GM21529 (cell line): ENCODE measurements around the gene ANKRD53.
"Not testable (repeated sequence)": the region's sequence is repeated elsewhere in the genome, so short reads cannot be mapped to it uniquely, and the experiment has no call there.

Source experiments
- ATAC-seq: cut with Tn5 transposase; IDR thresholded peaks from one replicate; pipeline ENCODE4 v1.9.1; 2021; ENCODE audit not compliant: unreplicated experiment

The ANKRD53 gene

GRCh38 chr2:71005271-71006202, 27.1 kb downstream of the ANKRD53 start:
- no peak for ATAC-seq

- ATAC-seq: no peak
Measured at GRCh38 chr2:71006323-71006722, 27.9 kb downstream of the ANKRD53 start.

DNA sequence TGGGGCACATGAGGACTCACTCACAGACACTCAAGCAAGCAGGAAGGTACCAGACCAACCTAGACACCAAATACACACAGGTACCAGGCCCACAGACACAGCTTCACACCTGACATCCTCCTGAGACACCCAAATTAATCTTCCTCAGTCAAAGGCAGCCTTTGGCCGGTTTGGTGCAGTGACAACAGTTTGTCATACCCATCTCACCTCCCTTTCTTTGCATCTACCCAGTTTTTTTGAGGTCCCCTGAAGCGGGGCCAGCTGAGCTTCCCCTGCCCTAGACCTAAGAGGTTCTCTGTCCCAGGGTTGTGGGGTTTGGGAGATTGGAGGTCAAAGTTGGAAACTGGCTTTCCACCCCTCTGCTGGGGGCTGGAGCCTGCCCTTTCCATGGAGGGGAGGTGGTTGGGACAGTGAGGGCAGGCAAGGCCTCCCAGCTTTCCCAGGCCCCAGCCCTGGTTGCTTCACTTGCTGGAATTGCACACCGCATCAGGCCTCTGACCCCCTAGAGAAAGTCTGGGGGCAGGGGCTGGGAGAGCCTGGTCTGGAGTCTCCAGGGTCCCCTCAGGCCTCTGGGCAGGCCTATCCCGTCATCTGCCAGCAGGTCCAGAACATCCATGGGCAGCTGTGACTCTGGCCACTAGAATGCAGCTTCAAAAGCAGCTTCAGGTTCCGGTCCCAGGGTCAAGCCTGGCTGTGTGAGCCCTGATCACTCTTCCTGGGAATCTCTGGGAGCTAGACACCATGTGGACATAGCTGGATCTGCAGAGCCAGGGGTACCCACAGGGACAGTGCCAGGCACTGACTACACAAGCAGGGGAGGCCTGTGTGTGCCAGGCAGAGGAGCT, 28.7 kb downstream of the ANKRD53 start:
- ATAC-seq: no peak

- no peak for ATAC-seq
Measured at GRCh38 chr2:71008342-71008741, 29.9 kb downstream of the ANKRD53 start.

DNA sequence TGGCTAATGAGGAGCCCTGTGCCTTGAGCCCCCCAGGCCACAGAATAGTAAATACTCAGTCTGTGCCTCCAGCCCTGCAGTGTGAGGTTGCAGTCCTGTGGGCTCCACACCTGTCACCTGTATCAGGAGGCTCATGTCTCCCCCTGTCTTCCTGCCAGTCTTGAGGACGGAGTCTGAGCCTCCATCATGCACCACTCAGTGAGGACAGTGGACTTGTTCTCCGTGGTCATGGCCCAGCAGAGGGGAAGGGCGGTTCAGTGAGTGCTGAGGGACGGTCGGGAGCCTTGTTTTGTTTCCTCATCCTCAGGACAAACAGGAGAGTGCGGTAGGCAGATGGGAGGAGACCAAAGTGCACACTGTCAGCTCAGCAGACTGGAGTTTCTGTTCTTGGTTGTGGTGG, 33.4 kb downstream of the ANKRD53 start:
- ATAC-seq: not testable (repeated sequence)

DNA sequence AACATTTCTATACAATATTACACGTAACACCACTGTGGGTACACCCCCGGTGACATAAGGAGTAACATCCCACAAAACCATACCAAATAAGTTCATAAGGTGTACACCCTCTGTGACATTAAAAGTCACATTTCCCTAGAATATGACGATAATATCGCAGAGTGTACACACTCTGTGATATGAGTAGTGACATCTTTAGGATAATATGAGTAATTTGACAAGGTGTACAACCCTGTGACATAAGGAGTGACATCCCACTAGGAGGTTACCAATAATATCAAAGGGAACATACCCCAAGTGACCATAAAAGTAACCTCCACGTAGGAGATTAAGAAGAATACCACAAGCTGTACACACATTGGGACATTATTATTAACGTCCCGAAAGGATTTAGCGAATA, 40.2 kb downstream of the ANKRD53 start:
- no peak for ATAC-seq

DNA sequence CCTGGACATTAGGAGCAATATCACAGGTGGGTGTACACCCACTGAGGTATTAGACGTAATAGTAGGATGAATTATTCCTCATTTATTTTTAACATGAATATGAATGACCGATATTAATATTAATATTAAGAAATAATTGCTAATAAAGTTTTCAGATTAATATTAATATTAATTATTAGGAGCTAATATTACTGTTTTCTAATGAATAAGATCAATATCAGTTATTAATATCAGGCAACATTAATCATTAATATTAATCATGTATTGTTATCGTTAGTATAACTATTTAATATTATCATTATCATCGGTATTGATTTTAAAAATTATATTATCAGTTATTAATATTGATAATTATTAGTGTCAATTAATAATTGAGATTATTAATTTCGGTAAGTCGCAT, 41.6 kb downstream of the ANKRD53 start:
- not testable (repeated sequence) for ATAC-seq

GRCh38 chr2:71021394-71021793, 43.0 kb downstream of the ANKRD53 start:
- not testable (repeated sequence) for ATAC-seq

DNA sequence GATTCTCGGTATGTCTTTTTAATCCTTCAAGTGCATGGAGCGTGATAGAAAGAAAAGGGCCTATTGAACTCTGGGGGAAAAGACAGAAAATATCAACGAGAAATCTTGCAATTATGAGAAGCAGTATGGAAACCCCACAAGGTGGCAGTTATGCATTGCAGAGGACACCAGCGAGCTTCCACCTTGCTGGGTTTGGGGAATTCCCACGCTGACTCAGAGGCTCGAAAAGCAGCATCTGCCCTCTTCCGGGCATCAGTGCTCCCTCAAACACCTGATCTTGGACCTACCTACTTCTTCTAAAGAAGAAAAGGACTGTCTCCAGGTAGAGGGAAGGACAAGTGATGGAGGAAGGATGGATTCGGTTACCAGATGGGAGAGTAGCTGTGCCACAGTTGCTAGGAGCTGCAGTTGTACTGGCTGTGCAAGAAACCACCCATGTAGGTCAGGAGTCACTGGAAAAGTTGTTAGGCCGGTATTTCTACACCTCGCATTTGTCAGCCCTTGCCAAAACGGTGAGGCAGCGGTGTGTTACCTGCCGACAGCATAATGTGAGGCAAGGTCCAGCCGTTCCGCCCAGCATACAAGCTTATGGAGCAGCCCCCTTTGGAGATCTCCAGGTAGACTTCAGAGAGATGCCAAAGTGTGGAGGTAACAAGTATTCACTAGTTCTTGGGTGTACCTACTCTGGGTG, 45.3 kb downstream of the ANKRD53 start:
- not testable (repeated sequence) for ATAC-seq
